Measurements from ENCODE around the gene NIPA2. TPM values are rescaled to one million over a fixed set of nuclear protein-coding genes. Genes with fewer than 3 reads are reported as not detected.

NIPA2 gene
- total and polyA plus RNA-seq, 2 of the 8 experiments (the other 6 are each of a cell fraction or from before 2014, with no cell fraction given) = 38.5 to 81.7 TPM

DNA sequence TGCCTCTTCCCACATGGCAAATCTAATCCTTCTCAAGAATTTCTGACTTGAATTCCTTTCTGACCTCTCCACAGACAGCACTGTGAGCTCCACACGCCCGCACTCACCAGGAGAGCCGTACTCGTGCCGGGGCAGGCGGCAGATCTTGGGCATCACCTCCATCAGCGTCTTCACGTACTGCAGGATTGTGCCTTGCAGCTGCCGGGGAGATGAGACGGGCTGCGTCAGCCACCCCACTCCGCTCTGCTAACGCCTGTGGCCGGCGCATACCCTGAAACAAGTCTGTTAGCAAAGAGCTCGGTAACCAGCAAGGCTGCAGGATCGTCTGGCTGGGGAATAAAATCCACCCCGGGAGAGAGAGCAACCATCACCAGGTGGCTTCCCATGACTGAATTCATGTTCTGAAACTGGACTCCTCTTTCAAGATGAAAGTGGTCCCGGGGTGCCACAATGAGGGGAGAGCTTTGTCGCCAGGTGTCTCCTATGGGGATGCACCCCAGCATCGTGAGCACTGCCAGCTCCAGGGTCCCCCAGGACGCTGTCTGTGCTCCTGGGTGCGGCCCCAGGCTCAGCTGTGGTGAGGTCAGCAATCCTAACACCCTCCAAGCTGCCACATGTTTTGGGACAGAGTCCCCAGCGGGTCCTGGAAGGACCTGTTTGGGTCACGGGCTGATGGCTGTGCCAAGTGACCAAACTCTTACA lies 43.4 kb downstream of the NIPA2 start (continued):
- TF ChIP-seq CHD7 (IDR thresholded peaks at IDR 0.05; ENCODE audit: insufficient replicate concordance, low read length) = no peak
- no peak for TF ChIP-seq BRCA1 (IDR thresholded peaks at IDR 0.05; ENCODE audit: low read depth, low read length)
- TF ChIP-seq KDM5A (IDR thresholded peaks at IDR 0.05; ENCODE audit: low read length) = no peak
- TF ChIP-seq RNF2 (IDR thresholded peaks at IDR 0.05; ENCODE audit: borderline replicate concordance, low read depth, low read length, missing control alignments, poor library complexity, severe bottlenecking) = no peak
- no peak for TF ChIP-seq CEBPB (IDR thresholded peaks at IDR 0.05; ENCODE audit: low read depth, low read length)
- no peak for TF ChIP-seq EGR1 (IDR thresholded peaks at IDR 0.05; ENCODE audit: borderline replicate concordance, low read depth, low read length)
- TF ChIP-seq SP2 (IDR thresholded peaks at IDR 0.05; ENCODE audit: low read length) = no peak
- no peak for TF ChIP-seq RAD21 (IDR thresholded peaks at IDR 0.05 in 1 of 2, conservative IDR thresholded peaks at IDR 0.05 in 1 of 2; ENCODE audit: low read depth in 2 of 2, low read length in 2 of 2)
- no peak for TF ChIP-seq CBX5 (IDR thresholded peaks at IDR 0.05; ENCODE audit: low read depth, low read length)
- TF ChIP-seq SP4 (IDR thresholded peaks at IDR 0.05; ENCODE audit: low read length) = no peak

All from H1 (cell line).